Heart left ventricle (tissue), 16 donors: ENCODE measurements around the gene ITPR3. TPM values are rescaled to one million over a fixed set of nuclear protein-coding genes. Genes with fewer than 3 reads are reported as not detected.
A peak's percentile ranks its signal among the peaks of the same experiment; 100 is the strongest.

Source experiments
- ATAC-seq, 4 donors: fragments of 200-7000 bp; cut with Tn5 transposase; one replicate each; pipeline ENCODE4 v1.9.1; 2020 to 2022; ENCODE audit warnings: moderate library complexity in 4 of 4, mild to moderate bottlenecking in 3 of 4, moderate number of reproducible peaks in 1 of 4
- DNase-seq, 5 donors: peaks; one replicate each; pipeline ENCODE4 v3.0.0-alpha.2; 2020
- H3K27ac ChIP-seq, 12 donors: fragments of 200-600 bp; sonication (generic) in 4 of 12; one replicate each; pipeline versions ENCODE4 v1.5.0 to v1.8.0; 2016 to 2022; ENCODE audit warnings: mild to moderate bottlenecking in 2 of 12
- H3K27me3 ChIP-seq, 9 donors: fragments of 200-600 bp; sonication (generic) in 2 of 9; one replicate each; pipeline versions ENCODE4 v1.5.1 to v1.8.0; 2016 to 2022; ENCODE audit warnings: mild to moderate bottlenecking in 3 of 9
- H3K36me3 ChIP-seq, 9 donors: fragments of 200-600 bp; sonication (generic) in 2 of 9; one replicate each; pipeline versions ENCODE4 v1.5.0 to v1.8.0; 2018 to 2022; ENCODE audit warnings: mild to moderate bottlenecking in 2 of 9
- H3K4me1 ChIP-seq, 12 donors: fragments of 200-600 bp; sonication (generic) in 4 of 12; one replicate each; pipeline versions ENCODE4 v1.5.0 to v1.8.0; 2016 to 2022; ENCODE audit warnings: mild to moderate bottlenecking in 3 of 12
- H3K4me3 ChIP-seq, 12 donors: fragments of 200-600 bp; sonication (generic) in 4 of 12; one replicate each; pipeline versions ENCODE4 v1.5.0 to v1.8.0; 2017 to 2022; ENCODE audit warnings: mild to moderate bottlenecking in 9 of 12, moderate library complexity in 4 of 12
- H3K9me3 ChIP-seq, 12 donors: fragments of 200-600 bp; sonication (generic) in 4 of 12; one replicate each; pipeline versions ENCODE4 v1.5.0 to v1.8.0; 2016 to 2022; ENCODE audit warnings: mild to moderate bottlenecking in 1 of 12
- POLR2A ChIP-seq, 2 donors: fragments of 450-650 bp; IDR thresholded peaks; one replicate each; pipeline ENCODE4 v1.6.1; 2017; ENCODE audit warnings: antibody characterized with exemption in 2 of 2, mild to moderate bottlenecking in 2 of 2, moderate library complexity in 2 of 2
- WGBS, 4 donors: extraction: QIAGEN DNeasy Blood & Tissue Kit in 2 of 4; methylation state at CpG; one replicate each; pipeline versions ENCODE4 v1.1.5 to v1.1.7; 2013 to 2018; 5-methylcytosine and 5-hydroxymethylcytosine counted together
- intact Hi-C, 10 donors: fragments of 100-400 bp; cut with DNase I; formaldehyde crosslinking; loops; one replicate each; pipeline versions ENCODE4 v1.11.1 to v1.14.2; 2022
- polyA plus RNA-seq, 2 donors: library from polyadenylated mRNA; stranded (reverse); fragments of 200-250 nt; gene quantifications; one replicate each; pipeline ENCODE4 v1.2.3, GENCODE V29; 2013
- total RNA-seq, 9 donors: library from RNA; depleted of rRNA in 2 of 9; stranded (reverse); fragments of >200 nt in 2 of 9; fragmentation: NEBNext Ultra II Directional in 3 of 9; extraction: Animal tissue kit (Norgen Biotek cat#: 25700) in 3 of 9; gene quantifications; one replicate each; pipeline versions ENCODE4 v1.1.0 to v1.2.4, GENCODE V29; 2016 to 2023
- TF ChIP-seq, protein P1 (sequence below), 12 donors: fragments of 200-600 bp; sonication (generic) in 4 of 12; IDR thresholded peaks; one replicate each; pipeline versions ENCODE4 v1.5.0 to v1.8.0; 2018 to 2022; ENCODE audit warnings: antibody characterized with exemption in 12 of 12, mild to moderate bottlenecking in 5 of 12
- donor health status: ischemic (EF 13 %, LVEDD 7.1; RV severe dilation, severe dysfunction).
- donor health status: healthy with polysubstance abuse.
- donor health status: DM: no; HTN: yes; CAD: no.
- donor health status: DM: no; HTN: no; CAD: no.
- donor health status: ischemic (EF 25% LVEDD 6.9; RV normal size, moderate dysfunction).
- donor health status: ischemic (EF 25% LVEDD 5.7; RV mildly dilated, moderate dysfunction).
- donor health status: healthy.
- donor health status: DM: yes; HTN: yes; CAD: no.
- donor health status: ischemic (EF 35%, LVEDD 5.7; RV mildly dilated, moderate dysfunction).
- donor health status: nonischemic (EF 11% LVEDD 7.7; RV severe dilation, severe dysfunction).
- donor health status: DM: yes; HTN: yes; CAD: no.
- donor health status: PGD.
- donor health status: ischemic (EF 29% LVEDD 5.4; RV normal size, mild dysfunction).
- donor health status: nonischemic (EF 23%, LVEDD 6.1; RV moderate dilation, normal function).

The ITPR3 gene
- total and polyA plus RNA-seq, 11 donors = 4.8 to 33.5 (median 7.8) TPM

DNA sequence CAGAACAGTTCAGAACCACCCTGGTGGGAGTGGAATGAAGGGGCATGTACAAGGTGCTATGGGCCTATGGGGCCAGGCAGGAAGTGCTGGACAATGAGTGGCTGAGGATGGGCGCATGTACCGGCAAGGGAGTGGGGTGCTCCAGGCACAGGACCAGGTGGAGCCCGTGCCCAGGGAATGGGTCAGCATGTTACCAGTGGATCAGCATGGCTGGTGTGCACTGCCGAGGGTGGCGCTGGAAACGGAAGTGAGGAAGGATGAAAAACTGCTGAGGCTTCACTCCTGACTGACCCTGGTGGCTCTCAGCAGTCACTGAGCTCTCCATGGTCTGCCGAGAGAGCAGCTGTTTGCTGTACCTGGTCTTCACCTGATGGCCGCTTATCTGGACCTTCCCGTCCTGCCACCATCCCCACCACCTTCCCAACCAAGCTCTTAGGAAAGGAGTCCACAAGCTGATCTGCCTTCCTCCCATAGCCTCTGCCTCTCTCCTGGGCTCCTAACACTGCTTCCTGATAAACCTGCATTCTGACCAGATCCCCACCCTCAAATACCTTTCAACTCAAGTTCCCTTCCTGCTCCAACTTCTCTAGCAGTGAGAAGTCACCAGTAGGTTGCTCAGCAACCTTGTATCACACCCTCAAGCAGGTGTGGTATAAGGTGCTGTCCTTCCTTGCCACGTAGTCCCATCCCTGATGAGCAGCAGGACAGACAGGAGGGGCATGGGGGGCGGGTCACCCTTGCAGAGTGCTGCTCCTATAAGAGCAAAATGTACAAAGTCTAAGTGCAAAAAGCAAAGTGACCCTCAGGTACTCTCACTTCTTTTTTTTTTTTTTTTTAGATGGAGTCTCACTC is 83.3 kb downstream of the ITPR3 start:
- 85 to 95% (median 93%) methylated on average over 11 of the region's 11 CpGs for WGBS, 4 donors
- no peak overlapping the region for H3K4me3 ChIP-seq
- no peak for ATAC-seq
- TF ChIP-seq, protein P1, sequence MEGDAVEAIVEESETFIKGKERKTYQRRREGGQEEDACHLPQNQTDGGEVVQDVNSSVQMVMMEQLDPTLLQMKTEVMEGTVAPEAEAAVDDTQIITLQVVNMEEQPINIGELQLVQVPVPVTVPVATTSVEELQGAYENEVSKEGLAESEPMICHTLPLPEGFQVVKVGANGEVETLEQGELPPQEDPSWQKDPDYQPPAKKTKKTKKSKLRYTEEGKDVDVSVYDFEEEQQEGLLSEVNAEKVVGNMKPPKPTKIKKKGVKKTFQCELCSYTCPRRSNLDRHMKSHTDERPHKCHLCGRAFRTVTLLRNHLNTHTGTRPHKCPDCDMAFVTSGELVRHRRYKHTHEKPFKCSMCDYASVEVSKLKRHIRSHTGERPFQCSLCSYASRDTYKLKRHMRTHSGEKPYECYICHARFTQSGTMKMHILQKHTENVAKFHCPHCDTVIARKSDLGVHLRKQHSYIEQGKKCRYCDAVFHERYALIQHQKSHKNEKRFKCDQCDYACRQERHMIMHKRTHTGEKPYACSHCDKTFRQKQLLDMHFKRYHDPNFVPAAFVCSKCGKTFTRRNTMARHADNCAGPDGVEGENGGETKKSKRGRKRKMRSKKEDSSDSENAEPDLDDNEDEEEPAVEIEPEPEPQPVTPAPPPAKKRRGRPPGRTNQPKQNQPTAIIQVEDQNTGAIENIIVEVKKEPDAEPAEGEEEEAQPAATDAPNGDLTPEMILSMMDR (IDR thresholded peaks at IDR 0.05) = no peak
- TF ChIP-seq POLR2A (IDR thresholded peaks at IDR 0.05) = no peak
- H3K27me3 ChIP-seq = no peaks in the 10 kb centered on the region
- H3K27ac ChIP-seq = no peak overlapping the region
- intact Hi-C loops = loop anchor here in 2 of 10 donors (2.0 to 5.0 kb wide), 2 partner anchors 116 to 117 kb away; no protein-coding TSS in a partner anchor
- H3K36me3 ChIP-seq = peaks cover 0 to 24% (median 8%) of the 10 kb centered on the region in 9 donors
- DNase-seq = peak in 1 of 5 donors; percentile 18
- peaks cover 0 to 41% (median 15%) of the 10 kb centered on the region in 12 donors for H3K4me1 ChIP-seq
- no peaks in the 10 kb centered on the region for H3K9me3 ChIP-seq

DNA sequence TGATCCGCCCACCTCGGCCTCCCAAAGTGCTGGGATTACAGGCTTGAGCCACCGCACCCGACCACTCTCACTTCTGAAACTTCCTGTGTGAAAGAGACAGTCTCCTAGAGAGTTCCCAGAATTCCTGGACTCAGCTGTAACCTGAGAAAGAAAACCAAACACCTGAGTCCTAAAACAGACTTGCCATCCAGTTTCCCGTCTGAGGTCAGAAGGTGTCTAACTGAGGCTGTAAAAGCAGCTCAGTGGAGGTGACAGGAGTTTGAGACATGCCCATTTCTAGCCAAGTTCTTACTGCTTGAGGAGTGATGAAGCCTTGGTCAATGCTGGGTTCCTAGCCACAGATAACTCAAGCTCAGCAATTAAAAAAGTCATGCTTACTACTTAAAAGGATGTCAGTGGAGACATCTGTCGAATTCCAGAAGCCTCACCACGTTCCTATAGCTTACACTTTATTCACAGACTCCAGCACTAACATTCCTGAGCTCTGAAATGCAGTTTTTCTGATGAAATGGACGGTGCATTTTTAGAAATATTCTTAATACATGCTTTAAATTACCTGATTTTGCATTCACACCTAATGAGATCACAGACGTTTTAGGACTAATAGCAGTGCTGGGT is 84.3 kb downstream of the ITPR3 start:
- no peak for DNase-seq
- Histone ChIP-seq H3K4me1 (peaks cover 0 to 39% (median 15%) of the 10 kb centered on the region in 12 donors), H3K4me3 (no peak overlapping the region), H3K9me3 (no peaks in the 10 kb centered on the region), H3K36me3 (peaks cover 0 to 27% (median 8%) of the 10 kb centered on the region in 9 donors), H3K27ac (no peak overlapping the region), H3K27me3 (no peaks in the 10 kb centered on the region)
- TF ChIP-seq POLR2A (IDR thresholded peaks at IDR 0.05) = no peak
- TF ChIP-seq, protein P1 (IDR thresholded peaks at IDR 0.05) = no peak
- 86 to 90% (median 88%) methylated on average over 9 of the region's 9 CpGs for WGBS, 4 donors
- intact Hi-C loops = loop anchor here in 1 of 10 donors (2.0 kb wide), 1 partner anchor 117 kb away; no protein-coding TSS in a partner anchor
- ATAC-seq = no peak

DNA sequence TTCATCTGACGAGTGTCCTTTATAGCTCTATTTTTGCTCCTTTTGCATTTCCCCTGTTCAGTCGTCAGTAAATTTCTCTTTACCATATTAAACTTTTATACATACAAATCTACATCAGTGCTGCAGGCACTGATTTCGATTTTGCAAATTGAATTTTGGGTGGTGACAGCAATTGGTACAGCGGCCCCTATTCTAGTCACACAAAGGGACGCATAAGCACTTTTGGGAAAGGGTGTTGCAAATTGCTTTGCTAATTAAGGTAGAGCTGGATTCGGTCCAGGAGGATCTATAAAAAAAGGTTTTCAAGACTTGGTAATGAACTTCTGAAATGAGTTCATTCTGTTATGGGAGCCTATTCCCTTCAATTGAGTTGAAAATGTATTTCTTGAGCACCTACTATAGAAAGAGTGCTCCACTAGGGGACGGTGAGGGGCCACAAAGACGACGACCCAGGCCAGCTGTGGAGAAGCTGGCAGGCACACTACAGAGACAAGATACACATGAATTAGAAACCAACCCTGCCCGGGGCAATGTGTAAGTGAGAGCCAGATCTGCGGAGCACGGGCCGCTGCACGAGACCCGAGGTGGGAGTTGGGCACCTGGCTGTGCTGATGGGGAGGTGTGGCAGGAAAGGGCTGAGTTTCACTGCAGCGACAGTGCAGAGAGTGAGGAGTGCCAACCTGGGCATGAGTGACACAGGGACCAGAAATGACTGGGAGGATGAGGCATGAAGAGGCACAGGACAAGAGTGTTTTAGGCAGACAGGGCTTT is 85.0 kb downstream of the ITPR3 start:
- Histone ChIP-seq H3K27me3 (no peaks in the 10 kb centered on the region), H3K9me3 (no peaks in the 10 kb centered on the region), H3K36me3 (peaks cover 0 to 19% (median 8%) of the 10 kb centered on the region in 9 donors), H3K4me1 (peaks cover 0 to 42% (median 20%) of the 10 kb centered on the region in 12 donors), H3K4me3 (no peak overlapping the region), H3K27ac (no peak overlapping the region)
- ATAC-seq (no peak), DNase-seq (peak in 2 of 5 donors; percentile 22 to 23)
- TF ChIP-seq, protein P1 (IDR thresholded peaks at IDR 0.05) = no peak
- TF ChIP-seq POLR2A (IDR thresholded peaks at IDR 0.05) = no peak
- 78 to 90% (median 82%) methylated on average over 15 to 16 of the region's 16 CpGs for WGBS, 4 donors
- intact Hi-C loops = loop anchor here in 1 of 10 donors (2.0 kb wide), 1 partner anchor 117 kb away; no protein-coding TSS in a partner anchor
